ENCODE data around the gene PHOX2B.

Gene PHOX2B

DNA sequence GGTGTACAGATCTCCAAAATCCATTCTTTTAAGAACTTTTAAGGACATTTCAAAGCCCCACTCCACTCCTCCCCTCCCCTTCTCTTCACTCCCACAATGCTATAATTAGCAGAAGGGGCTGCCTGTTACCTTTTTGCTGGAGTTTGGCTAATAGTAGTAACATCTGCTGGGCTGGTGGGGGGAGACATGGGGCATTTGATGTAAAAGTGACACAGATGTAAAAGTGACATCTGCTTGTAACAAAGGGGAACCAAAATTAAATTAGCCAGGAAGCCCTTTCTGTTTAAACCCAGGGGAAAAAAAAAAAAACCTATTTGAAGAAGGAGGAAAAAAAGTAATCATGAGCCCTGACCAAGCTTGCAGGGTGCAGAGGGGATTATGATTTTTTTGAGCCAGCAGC lies 5.4 kb upstream of the PHOX2B start:
- H3K27me3 ChIP-seq (ENCODE audit: insufficient read depth, low read length, poor library complexity): peaks cover 8% of the 10 kb centered on the region
- H3K27ac ChIP-seq (ENCODE audit: low read length): no peak overlapping the region
- TF ChIP-seq EZH2 (IDR thresholded peaks at IDR 0.05; ENCODE audit: borderline replicate concordance, low read depth, low read length, severe bottlenecking) (no peak), CTCF (IDR thresholded peaks at IDR 0.05; ENCODE audit: borderline replicate concordance, extremely low read depth, low read length, poor library complexity, severe bottlenecking) (no peak)
- H3K4me2 ChIP-seq (ENCODE audit: insufficient read depth, low read length): no peak overlapping the region
- no peak overlapping the region for H3K9ac ChIP-seq (ENCODE audit: low read depth, low read length)
- no peaks in the 10 kb centered on the region for H3K36me3 ChIP-seq (ENCODE audit: insufficient read depth, low read length)
- no peak overlapping the region for H2AFZ ChIP-seq (ENCODE audit: low read depth, low read length)
- ATAC-seq (ENCODE audit: insufficient read depth, low read depth): no peak
- no peaks in the 10 kb centered on the region for H3K9me3 ChIP-seq (ENCODE audit: insufficient read depth, low read length, severe bottlenecking)
- H3K4me1 ChIP-seq (ENCODE audit: insufficient read depth, low read length): no peaks in the 10 kb centered on the region
- H3K79me2 ChIP-seq (ENCODE audit: insufficient read depth, low read length): no peaks in the 10 kb centered on the region
- DNase-seq: no peak
- no peak overlapping the region for H3K4me3 ChIP-seq (ENCODE audit: low read depth in 1 of 2, low read length in 2 of 2)
- H4K20me1 ChIP-seq (ENCODE audit: insufficient read depth, low read length): no peaks in the 10 kb centered on the region

DNA sequence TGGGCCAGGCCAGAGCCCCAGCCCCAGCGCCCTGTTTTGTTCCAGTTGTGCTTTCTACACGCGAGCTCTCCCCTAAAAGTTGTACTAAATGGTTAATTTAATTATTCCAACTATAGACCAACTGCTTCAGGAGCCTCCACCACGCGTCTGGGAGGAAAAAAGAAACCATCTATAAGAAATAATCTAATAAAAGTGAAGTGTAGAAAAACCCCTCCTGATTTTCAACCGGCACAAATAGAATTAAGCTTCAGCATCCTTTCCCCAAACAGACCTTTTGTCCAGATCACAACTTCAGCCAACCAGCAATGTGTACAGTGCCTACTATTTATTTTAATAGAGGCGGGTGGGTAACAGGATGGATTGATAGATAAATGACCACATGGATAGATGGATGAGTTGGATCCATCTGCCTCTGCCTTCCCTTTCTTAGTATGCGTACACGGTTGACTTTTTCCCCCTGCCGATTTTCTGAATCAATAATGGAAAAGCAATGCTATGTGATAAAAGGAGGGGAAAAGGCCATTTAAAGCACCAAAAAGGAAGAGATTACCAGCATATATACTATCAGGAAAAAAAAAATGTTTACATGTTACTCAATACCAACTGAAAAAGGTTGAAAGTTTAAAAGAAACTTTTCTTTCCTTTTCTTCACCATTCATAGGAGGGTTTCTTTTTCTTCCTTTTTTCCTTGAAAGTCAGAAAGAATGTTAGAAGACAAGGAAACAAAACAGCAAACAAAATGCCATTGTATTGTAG lies 3.7 kb upstream of the PHOX2B start:
- TF ChIP-seq EZH2 (IDR thresholded peaks at IDR 0.05; ENCODE audit: borderline replicate concordance, low read depth, low read length, severe bottlenecking) (no peak), CTCF (IDR thresholded peaks at IDR 0.05; ENCODE audit: borderline replicate concordance, extremely low read depth, low read length, poor library complexity, severe bottlenecking) (no peak)
- H3K4me1 ChIP-seq (ENCODE audit: insufficient read depth, low read length): no peaks in the 10 kb centered on the region
- no peak overlapping the region for H3K4me2 ChIP-seq (ENCODE audit: insufficient read depth, low read length)
- no peaks in the 10 kb centered on the region for H3K79me2 ChIP-seq (ENCODE audit: insufficient read depth, low read length)
- no peak overlapping the region for H3K9ac ChIP-seq (ENCODE audit: low read depth, low read length)
- H4K20me1 ChIP-seq (ENCODE audit: insufficient read depth, low read length): no peaks in the 10 kb centered on the region
- no peak for DNase-seq
- no peaks in the 10 kb centered on the region for H3K9me3 ChIP-seq (ENCODE audit: insufficient read depth, low read length, severe bottlenecking)
- H3K36me3 ChIP-seq (ENCODE audit: insufficient read depth, low read length): no peaks in the 10 kb centered on the region
- no peak for ATAC-seq (ENCODE audit: insufficient read depth, low read depth)
- peaks cover 7% of the 10 kb centered on the region for H3K27me3 ChIP-seq (ENCODE audit: insufficient read depth, low read length, poor library complexity)
- H2AFZ ChIP-seq (ENCODE audit: low read depth, low read length): no peak overlapping the region
- H3K4me3 ChIP-seq (ENCODE audit: low read depth in 1 of 2, low read length in 2 of 2): no peak overlapping the region
- H3K27ac ChIP-seq (ENCODE audit: low read length): no peak overlapping the region

DNA sequence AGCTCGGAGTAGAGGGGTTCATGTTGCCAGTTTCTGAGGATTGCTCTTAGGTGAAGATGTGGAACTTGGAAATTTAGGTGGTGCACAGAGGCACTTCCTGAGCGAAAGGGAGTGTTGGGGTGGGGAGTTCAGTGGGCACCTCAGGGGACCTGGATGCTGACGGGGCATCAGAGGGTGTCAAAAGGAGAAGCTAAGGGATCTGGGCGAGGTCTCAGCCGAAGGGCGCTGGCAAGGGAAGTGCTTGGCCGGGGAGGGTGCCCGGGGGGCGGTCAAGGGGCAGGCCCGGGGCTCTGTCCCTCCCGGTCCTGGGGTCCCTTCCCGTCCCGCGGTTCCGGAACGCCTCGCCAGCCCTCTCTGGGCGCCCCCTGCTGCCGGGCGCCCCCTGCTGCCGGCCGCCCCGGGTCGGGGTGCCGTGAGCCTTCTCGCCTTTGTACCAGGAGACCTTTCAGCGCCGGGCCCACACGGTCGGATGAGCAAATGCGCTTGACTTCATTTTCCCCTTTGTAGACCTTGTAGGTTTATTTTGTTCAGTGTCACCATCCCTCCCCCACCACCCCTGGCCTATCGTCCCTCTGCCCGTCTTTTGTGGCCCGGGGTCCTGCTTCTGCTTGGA lies 3.0 kb upstream of the PHOX2B start:
- DNase-seq: no peak
- no peaks in the 10 kb centered on the region for H3K79me2 ChIP-seq (ENCODE audit: insufficient read depth, low read length)
- H4K20me1 ChIP-seq (ENCODE audit: insufficient read depth, low read length): no peaks in the 10 kb centered on the region
- ATAC-seq (ENCODE audit: insufficient read depth, low read depth): no peak
- TF ChIP-seq EZH2 (IDR thresholded peaks at IDR 0.05; ENCODE audit: borderline replicate concordance, low read depth, low read length, severe bottlenecking): no peak
- no peak for TF ChIP-seq CTCF (IDR thresholded peaks at IDR 0.05; ENCODE audit: borderline replicate concordance, extremely low read depth, low read length, poor library complexity, severe bottlenecking)
- no peaks in the 10 kb centered on the region for H3K4me1 ChIP-seq (ENCODE audit: insufficient read depth, low read length)
- no peak overlapping the region for H3K27ac ChIP-seq (ENCODE audit: low read length)
- no peak overlapping the region for H3K4me3 ChIP-seq (ENCODE audit: low read depth in 1 of 2, low read length in 2 of 2)
- no peaks in the 10 kb centered on the region for H3K9me3 ChIP-seq (ENCODE audit: insufficient read depth, low read length, severe bottlenecking)
- no peak overlapping the region for H3K9ac ChIP-seq (ENCODE audit: low read depth, low read length)
- H2AFZ ChIP-seq (ENCODE audit: low read depth, low read length): no peak overlapping the region
- no peak overlapping the region for H3K4me2 ChIP-seq (ENCODE audit: insufficient read depth, low read length)
- H3K27me3 ChIP-seq (ENCODE audit: insufficient read depth, low read length, poor library complexity): peaks cover 4% of the 10 kb centered on the region
- H3K36me3 ChIP-seq (ENCODE audit: insufficient read depth, low read length): no peaks in the 10 kb centered on the region

All from DND-41 (cell line).